ENCODE measurements around the gene VSTM5.

- TF ChIP-seq CTCF (IDR thresholded peaks at IDR 0.05) (no peak), POLR2A (IDR thresholded peaks at IDR 0.05) (no peak), POLR2AphosphoS5 (IDR thresholded peaks at IDR 0.05) (no peak)
Observed at GRCh38 chr11:93820847-93821246, 29.6 kb downstream of the VSTM5 start.
